ENCODE results near the gene HAND2.
A peak's percentile ranks its signal among the peaks of the same experiment; 100 is the strongest.

DNA sequence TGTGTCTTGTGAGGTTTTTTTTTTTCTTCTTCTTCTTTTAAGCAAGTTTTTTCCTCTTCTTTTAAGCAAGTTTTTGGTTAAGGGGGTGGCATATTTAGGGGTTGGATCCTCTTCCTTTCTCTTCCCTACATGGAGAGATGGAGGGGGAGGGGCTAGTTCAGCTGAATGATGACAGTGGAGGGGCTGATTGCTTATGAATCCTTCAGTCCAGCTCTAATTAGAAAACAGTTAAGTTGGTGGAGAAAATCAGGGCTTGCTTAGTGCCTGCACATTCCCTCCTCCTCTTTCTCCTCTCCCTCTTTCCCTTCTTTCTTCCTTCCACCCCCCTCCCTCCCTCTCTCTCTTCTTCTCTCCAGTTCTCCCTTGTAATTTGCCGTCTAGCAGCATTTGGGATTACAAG, 4.4 kb upstream of the HAND2 start:
- TF ChIP-seq, protein P1, sequence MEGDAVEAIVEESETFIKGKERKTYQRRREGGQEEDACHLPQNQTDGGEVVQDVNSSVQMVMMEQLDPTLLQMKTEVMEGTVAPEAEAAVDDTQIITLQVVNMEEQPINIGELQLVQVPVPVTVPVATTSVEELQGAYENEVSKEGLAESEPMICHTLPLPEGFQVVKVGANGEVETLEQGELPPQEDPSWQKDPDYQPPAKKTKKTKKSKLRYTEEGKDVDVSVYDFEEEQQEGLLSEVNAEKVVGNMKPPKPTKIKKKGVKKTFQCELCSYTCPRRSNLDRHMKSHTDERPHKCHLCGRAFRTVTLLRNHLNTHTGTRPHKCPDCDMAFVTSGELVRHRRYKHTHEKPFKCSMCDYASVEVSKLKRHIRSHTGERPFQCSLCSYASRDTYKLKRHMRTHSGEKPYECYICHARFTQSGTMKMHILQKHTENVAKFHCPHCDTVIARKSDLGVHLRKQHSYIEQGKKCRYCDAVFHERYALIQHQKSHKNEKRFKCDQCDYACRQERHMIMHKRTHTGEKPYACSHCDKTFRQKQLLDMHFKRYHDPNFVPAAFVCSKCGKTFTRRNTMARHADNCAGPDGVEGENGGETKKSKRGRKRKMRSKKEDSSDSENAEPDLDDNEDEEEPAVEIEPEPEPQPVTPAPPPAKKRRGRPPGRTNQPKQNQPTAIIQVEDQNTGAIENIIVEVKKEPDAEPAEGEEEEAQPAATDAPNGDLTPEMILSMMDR (IDR thresholded peaks at IDR 0.05; ENCODE audit: insufficient read depth, low read depth, low read length), result no peak
- peak; percentile 25 for TF ChIP-seq EZH2 (IDR thresholded peaks at IDR 0.05; ENCODE audit: insufficient read depth, low read length)
